GM19043 (cell line): Measurements from ENCODE around the gene OASL.

ENCODE experiments used
- ATAC-seq: cut with Tn5 transposase; IDR thresholded peaks from one replicate; pipeline ENCODE4 v1.9.1; 2021; ENCODE audit warnings: low read depth; ENCODE audit not compliant: unreplicated experiment

The OASL gene

GRCh38 chr12:120972870-120973543, 66.0 kb downstream of the OASL start:
- ATAC-seq, result no peak

GRCh38 chr12:120971299-120972180, 67.5 kb downstream of the OASL start:
- no peak for ATAC-seq

GRCh38 chr12:120970310-120970709, 68.7 kb downstream of the OASL start:
- no peak for ATAC-seq
